SU-DHL-6 (cell line): ENCODE measurements around the gene OR2F1.

ENCODE experiments used
- H2AFZ ChIP-seq: fragments of 200-600 bp; sonication (generic); 2 replicates; pipeline ENCODE4 v1.6.1; 2014; ENCODE audit warnings: low read depth, mild to moderate bottlenecking, moderate library complexity, mixed read lengths, antibody characterized with exemption, low read length; ENCODE audit not compliant: severe bottlenecking
- H3F3A ChIP-seq: fragments of 200-600 bp; shearing (Covaris generic); 2 replicates; pipeline ENCODE4 v1.6.0; 2016; ENCODE audit warnings: antibody characterized with exemption, mild to moderate bottlenecking; ENCODE audit not compliant: insufficient read depth
- H3K27ac ChIP-seq: fragments of 200-600 bp; sonication (generic); 2 replicates; pipeline ENCODE4 v1.5.1; 2016; ENCODE audit warnings: low read depth, mild to moderate bottlenecking, low read length, moderate library complexity, mixed read lengths
- H3K27me3 ChIP-seq: fragments of 200-600 bp; sonication (generic), shearing (Covaris generic); 2 replicates; pipeline ENCODE4 v1.6.0; 2014; ENCODE audit warnings: mild to moderate bottlenecking, low read length
- H3K36me3 ChIP-seq: fragments of 200-600 bp; sonication (generic); 2 replicates; pipeline ENCODE4 v1.6.1; 2014; ENCODE audit warnings: mild to moderate bottlenecking, low read length, mixed read lengths
- H3K4me2 ChIP-seq: fragments of 300-600, 200-600 bp; shearing (Covaris generic), sonication (generic); 2 replicates; pipeline ENCODE4 v1.6.0; 2014; ENCODE audit warnings: low read length, low read depth, mild to moderate bottlenecking; ENCODE audit not compliant: poor library complexity, severe bottlenecking
- H3K4me3 ChIP-seq: fragments of 200-600 bp; sonication (generic); 2 replicates; pipeline ENCODE4 v1.5.1; 2014; ENCODE audit warnings: antibody characterized with exemption, low read length, mild to moderate bottlenecking, mixed read lengths; ENCODE audit not compliant: insufficient read depth, poor library complexity, severe bottlenecking
- H3K79me2 ChIP-seq: fragments of 200-600 bp; sonication (generic); 2 replicates; pipeline ENCODE4 v1.6.1; 2014; ENCODE audit warnings: mild to moderate bottlenecking, low read length, moderate library complexity; ENCODE audit not compliant: insufficient read depth
- H3K9ac ChIP-seq: fragments of 200-600 bp; sonication (generic); 2 replicates; pipeline ENCODE4 v1.7.0; 2014; ENCODE audit warnings: mild to moderate bottlenecking, low read length
- H3K9me2 ChIP-seq: fragments of 200-600 bp; sonication (generic); replicated peaks from 2 replicates; pipeline ENCODE4 v1.6.1; 2014; ENCODE audit warnings: low read length; ENCODE audit not compliant: insufficient read depth
- H3K9me3 ChIP-seq: fragments of 200-600 bp; sonication (generic); 2 replicates; pipeline ENCODE4 v1.6.1; 2014; ENCODE audit warnings: low read length, mixed read lengths; ENCODE audit not compliant: insufficient read depth
- H4K20me1 ChIP-seq: fragments of 200-600 bp; sonication (generic); 2 replicates; pipeline ENCODE4 v1.6.1; 2014; ENCODE audit warnings: low read depth, mild to moderate bottlenecking, antibody characterized with exemption, low read length, moderate library complexity, mixed read lengths
- EZH2phosphoT487 ChIP-seq: fragments of 200-600 bp; sonication (generic), shearing (Covaris generic); conservative IDR thresholded peaks from 2 replicates; pipeline ENCODE4 v1.6.1; 2018; ENCODE audit warnings: mild to moderate bottlenecking, antibody characterized with exemption, low read length, moderate library complexity, mixed read lengths
- TF ChIP-seq, protein P1 (sequence below): fragments of 200-600 bp; sonication (generic); IDR thresholded peaks from one replicate; pipeline ENCODE4 v1.5.1; 2017; ENCODE audit warnings: antibody characterized with exemption, mild to moderate bottlenecking, low read length, moderate library complexity; ENCODE audit not compliant: insufficient read depth, poor library complexity, severe bottlenecking

OR2F1 gene

DNA sequence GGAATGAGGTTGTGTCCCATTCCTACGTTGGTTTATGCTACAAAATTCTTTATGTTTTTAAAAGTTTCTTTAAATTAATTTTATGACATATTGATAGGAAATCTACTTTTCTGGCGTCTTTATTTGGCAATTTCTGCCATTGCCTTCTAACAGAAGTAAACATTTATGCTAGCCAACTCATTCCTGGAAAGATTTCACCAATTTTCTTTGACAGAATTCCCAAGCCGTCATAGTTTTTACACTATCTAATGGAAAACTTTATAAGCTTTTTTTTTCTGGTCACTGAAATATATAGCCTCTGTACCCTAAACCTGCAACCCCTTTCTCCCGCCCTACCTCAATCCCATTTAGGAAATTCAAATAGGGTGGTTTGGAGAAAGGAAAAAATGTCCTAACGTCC is 46.5 kb upstream of the OR2F1 start:
- Histone ChIP-seq H3K9me3 (no peaks in the 10 kb centered on the region), H4K20me1 (no peaks in the 10 kb centered on the region), H3K27me3 (no peaks in the 10 kb centered on the region), H3K4me3 (no peak overlapping the region), H3K36me3 (no peaks in the 10 kb centered on the region), H2AFZ (no peak overlapping the region), H3K27ac (no peak overlapping the region), H3F3A (no peaks in the 10 kb centered on the region), H3K9ac (no peak overlapping the region), H3K79me2 (no peaks in the 10 kb centered on the region), H3K9me2 (no peaks in the 10 kb centered on the region), H3K4me2 (no peak overlapping the region)
- TF ChIP-seq, protein P1, sequence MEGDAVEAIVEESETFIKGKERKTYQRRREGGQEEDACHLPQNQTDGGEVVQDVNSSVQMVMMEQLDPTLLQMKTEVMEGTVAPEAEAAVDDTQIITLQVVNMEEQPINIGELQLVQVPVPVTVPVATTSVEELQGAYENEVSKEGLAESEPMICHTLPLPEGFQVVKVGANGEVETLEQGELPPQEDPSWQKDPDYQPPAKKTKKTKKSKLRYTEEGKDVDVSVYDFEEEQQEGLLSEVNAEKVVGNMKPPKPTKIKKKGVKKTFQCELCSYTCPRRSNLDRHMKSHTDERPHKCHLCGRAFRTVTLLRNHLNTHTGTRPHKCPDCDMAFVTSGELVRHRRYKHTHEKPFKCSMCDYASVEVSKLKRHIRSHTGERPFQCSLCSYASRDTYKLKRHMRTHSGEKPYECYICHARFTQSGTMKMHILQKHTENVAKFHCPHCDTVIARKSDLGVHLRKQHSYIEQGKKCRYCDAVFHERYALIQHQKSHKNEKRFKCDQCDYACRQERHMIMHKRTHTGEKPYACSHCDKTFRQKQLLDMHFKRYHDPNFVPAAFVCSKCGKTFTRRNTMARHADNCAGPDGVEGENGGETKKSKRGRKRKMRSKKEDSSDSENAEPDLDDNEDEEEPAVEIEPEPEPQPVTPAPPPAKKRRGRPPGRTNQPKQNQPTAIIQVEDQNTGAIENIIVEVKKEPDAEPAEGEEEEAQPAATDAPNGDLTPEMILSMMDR: no peak
- no peak for TF ChIP-seq EZH2phosphoT487

GRCh38 chr7:143909863-143910262 is 44.8 kb upstream of the OR2F1 start:
- H3K79me2 ChIP-seq: no peaks in the 10 kb centered on the region
- no peaks in the 10 kb centered on the region for H4K20me1 ChIP-seq
- no peak overlapping the region for H3K27ac ChIP-seq
- no peak overlapping the region for H3K9ac ChIP-seq
- no peaks in the 10 kb centered on the region for H3K27me3 ChIP-seq
- H3F3A ChIP-seq: no peaks in the 10 kb centered on the region
- H2AFZ ChIP-seq: no peak overlapping the region
- no peak overlapping the region for H3K4me2 ChIP-seq
- H3K36me3 ChIP-seq: no peaks in the 10 kb centered on the region
- no peak overlapping the region for H3K4me3 ChIP-seq
- no peaks in the 10 kb centered on the region for H3K9me3 ChIP-seq
- H3K9me2 ChIP-seq: no peaks in the 10 kb centered on the region
- no peak for TF ChIP-seq EZH2phosphoT487
- TF ChIP-seq, protein P1: no peak

DNA sequence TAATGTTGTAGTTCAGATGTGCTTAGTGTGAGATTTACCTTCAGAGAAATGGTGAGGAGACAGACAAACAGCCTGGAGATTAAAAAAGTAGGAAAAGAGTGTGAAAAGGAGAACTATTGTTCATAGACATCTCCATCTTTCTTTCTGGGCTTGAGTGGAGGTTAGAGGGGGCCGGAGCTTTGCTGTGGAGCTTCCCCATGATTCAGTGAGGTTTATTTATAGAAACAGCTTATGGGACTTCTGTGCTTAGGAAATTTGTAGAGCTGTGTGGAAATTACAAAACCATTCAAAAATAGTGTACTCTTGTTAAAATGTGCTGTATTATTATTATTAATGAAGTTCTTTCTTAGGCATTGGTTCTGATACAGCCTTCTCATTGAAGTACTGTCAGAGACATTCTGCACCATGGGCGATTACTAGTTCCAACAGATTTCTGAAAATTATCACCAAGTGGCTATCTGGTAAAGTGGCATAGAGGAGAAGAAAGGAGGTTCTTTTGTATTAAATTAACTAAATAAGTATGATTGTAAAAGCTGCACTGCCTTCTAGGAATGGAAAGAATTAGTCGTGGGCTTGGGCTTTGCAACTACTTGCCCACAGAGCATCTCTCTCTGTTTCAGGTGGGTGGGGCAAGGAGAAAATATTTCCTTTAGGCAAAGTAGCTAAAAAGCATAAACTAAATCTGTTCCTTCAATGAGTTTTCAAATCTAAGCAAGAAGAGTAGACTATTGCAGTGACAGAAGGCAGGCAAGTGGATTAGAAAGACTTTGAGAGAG is 44.0 kb upstream of the OR2F1 start:
- Histone ChIP-seq H3K79me2 (no peaks in the 10 kb centered on the region), H3K9ac (no peak overlapping the region), H3K4me2 (no peak overlapping the region), H3K9me2 (no peaks in the 10 kb centered on the region), H3K4me3 (no peak overlapping the region), H3F3A (no peaks in the 10 kb centered on the region), H3K27ac (no peak overlapping the region), H4K20me1 (no peaks in the 10 kb centered on the region), H2AFZ (no peak overlapping the region), H3K9me3 (no peaks in the 10 kb centered on the region), H3K27me3 (no peaks in the 10 kb centered on the region), H3K36me3 (no peaks in the 10 kb centered on the region)
- TF ChIP-seq EZH2phosphoT487: no peak
- TF ChIP-seq, protein P1: no peak
